PC-9 (cell line): Measurements from ENCODE around the gene ATXN1. TPM values are rescaled to one million over a fixed set of nuclear protein-coding genes. Genes with fewer than 3 reads are reported as not detected.

Source experiments
- BruUV-seq: library from RNA; stranded (reverse); fragments of 400-500 nt; replicated peaks from 2 replicates; lab custom pipeline; 2021; lab: Mats Ljungman, UMichigan
- CTCF ChIA-PET: fragments of 300-600 bp; sonication (Branson Sonifier 250); formaldehyde crosslinking; loops from one replicate; lab custom pipeline; 2022; ENCODE audit warnings: antibody characterized with exemption; lab: Charles Lee
- POLR2A ChIA-PET: fragments of 300-600 bp; sonication (Branson Sonifier 250); formaldehyde crosslinking; loops from one replicate; lab custom pipeline; 2022; ENCODE audit warnings: antibody characterized with exemption; ENCODE audit not compliant: unreplicated experiment; lab: Charles Lee
- DNase-seq, 2 experiments: peaks; one replicate each; pipeline versions ENCODE4 v3.0.0 to v3.0.0-alpha.2; 2015 to 2022; ENCODE audit warnings: mixed read lengths in 1 of 2
- H2AFZ ChIP-seq: fragments of 200-600 bp; sonication (generic); 2 replicates; pipeline ENCODE4 v1.8.1; 2017; ENCODE audit warnings: antibody characterized with exemption
- H3F3A ChIP-seq: fragments of 200-600 bp; sonication (generic); 2 replicates; pipeline ENCODE4 v1.8.1; 2017; ENCODE audit warnings: antibody characterized with exemption, mild to moderate bottlenecking, low read depth; ENCODE audit not compliant: insufficient read depth
- H3K27ac ChIP-seq: fragments of 200-600 bp; sonication (generic); 2 replicates; pipeline ENCODE4 v1.6.1; 2016; ENCODE audit warnings: mixed run types
- H3K27me3 ChIP-seq: fragments of 200-600 bp; sonication (generic); 2 replicates; pipeline ENCODE4 v1.6.1; 2016; ENCODE audit warnings: low read depth, mixed run types; ENCODE audit not compliant: insufficient read depth
- H3K36me3 ChIP-seq: fragments of 200-600 bp; sonication (generic); 2 replicates; pipeline ENCODE4 v1.6.1; 2016; ENCODE audit warnings: low read depth, mixed run types
- H3K4me1 ChIP-seq: fragments of 200-600 bp; sonication (generic); replicated peaks from 2 replicates; pipeline ENCODE4 v1.6.1; 2016; ENCODE audit warnings: mixed run types; ENCODE audit not compliant: insufficient read depth
- H3K4me2 ChIP-seq: fragments of 200-600 bp; sonication (generic); 2 replicates; pipeline ENCODE4 v1.6.1; 2017; ENCODE audit warnings: mixed run types
- H3K4me3 ChIP-seq: fragments of 200-600 bp; sonication (generic); 2 replicates; pipeline ENCODE4 v1.6.1; 2016; ENCODE audit warnings: mixed run types
- H3K79me2 ChIP-seq: fragments of 200-600 bp; sonication (generic); 2 replicates; pipeline ENCODE4 v1.6.1; 2017; ENCODE audit warnings: low read depth, mixed run types
- H3K9me2 ChIP-seq: fragments of 200-600 bp; sonication (generic); 2 replicates; pipeline ENCODE4 v1.8.1; 2017; ENCODE audit warnings: mild to moderate bottlenecking; ENCODE audit not compliant: insufficient read depth
- H3K9me3 ChIP-seq: fragments of 200-600 bp; sonication (generic); 2 replicates; pipeline ENCODE4 v1.8.1; 2016; ENCODE audit warnings: low read depth; ENCODE audit not compliant: insufficient read depth
- H4K20me1 ChIP-seq: fragments of 200-600 bp; sonication (generic); 2 replicates; pipeline ENCODE4 v1.8.1; 2017; ENCODE audit not compliant: insufficient read depth
- CTCF ChIP-seq: fragments of 200-600 bp; sonication (generic); conservative IDR thresholded peaks from 2 replicates; pipeline ENCODE4 v1.6.1; 2017; ENCODE audit warnings: mixed run types, antibody characterized with exemption, mild to moderate bottlenecking, moderate library complexity
- EZH2 ChIP-seq: fragments of 200-600 bp; sonication (generic); IDR thresholded peaks from 2 replicates; pipeline ENCODE4 v1.8.0; 2017; ENCODE audit warnings: antibody characterized with exemption, low read depth
- intact Hi-C: fragments of 100-400 bp; cut with micrococcal nuclease; formaldehyde crosslinking; loops from one replicate; pipeline ENCODE4 v1.10.0; 2022; ENCODE audit not compliant: unreplicated experiment
- total RNA-seq: library from RNA; stranded (reverse); gene quantifications from 2 replicates; pipeline ENCODE4 v1.2.3, GENCODE V29; 2021

The ATXN1 gene
- total RNA-seq, 1 experiment from 2014 or later: 42.7 TPM

- H3K9me3 ChIP-seq: no peaks in the 10 kb centered on the region
- H3K79me2 ChIP-seq: no peaks in the 10 kb centered on the region
- intact Hi-C loops: no loop called here
- H3K36me3 ChIP-seq: no peaks in the 10 kb centered on the region
- H3K4me3 ChIP-seq: no peak overlapping the region
- H3K4me2 ChIP-seq: no peak overlapping the region
- H3K27ac ChIP-seq: no peak overlapping the region
- H3K4me1 ChIP-seq: peaks cover 13% of the 10 kb centered on the region
- no peaks in the 10 kb centered on the region for H3K9me2 ChIP-seq
- BruUV-seq: no TSS peak
- no peak overlapping the region for H2AFZ ChIP-seq
- H3K27me3 ChIP-seq: no peaks in the 10 kb centered on the region
- H4K20me1 ChIP-seq: no peaks in the 10 kb centered on the region
- DNase-seq: no peak
- H3F3A ChIP-seq: peaks cover 8% of the 10 kb centered on the region
- TF ChIP-seq EZH2 (no peak), CTCF (no peak)
- ChIA-PET POLR2A (no interaction called here), CTCF (no interaction called here)
These were observed 400.1 kb downstream of the ATXN1 start for GRCh38 chr6:16361121-16361520.

GRCh38 chr6:16360365-16360764 lies 400.9 kb downstream of the ATXN1 start:
- Histone ChIP-seq H3K27me3 (no peaks in the 10 kb centered on the region), H2AFZ (no peak overlapping the region), H3K36me3 (no peaks in the 10 kb centered on the region), H3F3A (peaks cover 15% of the 10 kb centered on the region), H3K4me1 (peaks cover 20% of the 10 kb centered on the region), H3K79me2 (no peaks in the 10 kb centered on the region), H3K27ac (no peak overlapping the region), H3K4me3 (no peak overlapping the region), H3K9me2 (no peaks in the 10 kb centered on the region), H3K9me3 (no peaks in the 10 kb centered on the region), H3K4me2 (no peak overlapping the region), H4K20me1 (no peaks in the 10 kb centered on the region)
- CTCF ChIA-PET: no interaction called here
- no TSS peak for BruUV-seq
- POLR2A ChIA-PET: no interaction called here
- no peak for TF ChIP-seq CTCF
- TF ChIP-seq EZH2: no peak
- DNase-seq: no peak
- intact Hi-C loops: no loop called here

GRCh38 chr6:16359563-16359962 lies 401.7 kb downstream of the ATXN1 start:
- Histone ChIP-seq H3K27ac (no peak overlapping the region), H3K9me2 (no peaks in the 10 kb centered on the region), H3K9me3 (no peaks in the 10 kb centered on the region), H3K27me3 (no peaks in the 10 kb centered on the region), H3F3A (peaks cover 23% of the 10 kb centered on the region), H2AFZ (no peak overlapping the region), H3K36me3 (no peaks in the 10 kb centered on the region), H3K4me2 (no peak overlapping the region), H3K79me2 (no peaks in the 10 kb centered on the region), H3K4me1 (peaks cover 28% of the 10 kb centered on the region), H3K4me3 (no peak overlapping the region), H4K20me1 (no peaks in the 10 kb centered on the region)
- intact Hi-C loops: no loop called here
- ChIA-PET CTCF (no interaction called here), POLR2A (interaction anchor here (0.7 kb wide), 1 partner anchor 224 kb away, joined by 4 read pairs; no protein-coding TSS in a partner anchor)
- no TSS peak for BruUV-seq
- TF ChIP-seq CTCF: no peak
- TF ChIP-seq EZH2: no peak
- DNase-seq: no peak
